OCI-LY1 (cell line): ENCODE data around the gene NUP93.

Experiments used
- CTCF ChIP-seq: fragments of 200-600 bp; sonication (generic), shearing (Covaris generic); IDR thresholded peaks from 2 replicates; pipeline ENCODE4 v1.5.1; 2017; ENCODE audit warnings: mild to moderate bottlenecking, antibody characterized with exemption, low read length, moderate library complexity, mixed read lengths
- EZH2 ChIP-seq: fragments of 200-600 bp; sonication (generic), shearing (Covaris generic); IDR thresholded peaks from 2 replicates; pipeline ENCODE4 v1.8.0; 2017; ENCODE audit warnings: borderline replicate concordance, mixed run types, mild to moderate bottlenecking, antibody characterized with exemption, low read length, moderate library complexity, mixed read lengths

GRCh38 chr16:56716761-56717160, 13.2 kb upstream of the NUP93 start:
- TF ChIP-seq CTCF (no peak), EZH2 (no peak)
